PC-9 (cell line): Measurements from ENCODE around the gene TRPM6.

ENCODE experiments used
- CTCF ChIP-seq: fragments of 200-600 bp; sonication (generic); conservative IDR thresholded peaks from 2 replicates; pipeline ENCODE4 v1.6.1; 2017; ENCODE audit warnings: mixed run types, antibody characterized with exemption, mild to moderate bottlenecking, moderate library complexity
- EZH2 ChIP-seq: fragments of 200-600 bp; sonication (generic); IDR thresholded peaks from 2 replicates; pipeline ENCODE4 v1.8.0; 2017; ENCODE audit warnings: antibody characterized with exemption, low read depth

GRCh38 chr9:74748966-74749365 lies 138.8 kb downstream of the TRPM6 start:
- TF ChIP-seq CTCF (no peak), EZH2 (no peak)
